GM13976 (cell line): ENCODE measurements around the gene LYST.
"Not testable (repeated sequence)": the region's sequence is repeated elsewhere in the genome, so short reads cannot be mapped to it uniquely, and the experiment has no call there.

Experiments used
- DNase-seq: peaks from one replicate; pipeline ENCODE4 v3.0.0; 2012; ENCODE audit warnings: low spot score
- in situ Hi-C: fragments of 300-500 bp; cut with MboI; formaldehyde crosslinking; loops from one replicate; pipeline ENCODE4 v1.12.0; 2022; ENCODE audit warnings: low sequenced_read_pairs, mixed read lengths, inconsistent platforms; ENCODE audit not compliant: unreplicated experiment
- TF ChIP-seq, protein P1 (sequence below): IDR thresholded peaks from 2 replicates; pipeline ENCODE4 v1.5.1; 2012; ENCODE audit warnings: borderline replicate concordance, mild to moderate bottlenecking; ENCODE audit not compliant: insufficient read depth; ENCODE audit errors: extremely low read depth, missing control alignments, control extremely low read depth

Gene LYST

DNA sequence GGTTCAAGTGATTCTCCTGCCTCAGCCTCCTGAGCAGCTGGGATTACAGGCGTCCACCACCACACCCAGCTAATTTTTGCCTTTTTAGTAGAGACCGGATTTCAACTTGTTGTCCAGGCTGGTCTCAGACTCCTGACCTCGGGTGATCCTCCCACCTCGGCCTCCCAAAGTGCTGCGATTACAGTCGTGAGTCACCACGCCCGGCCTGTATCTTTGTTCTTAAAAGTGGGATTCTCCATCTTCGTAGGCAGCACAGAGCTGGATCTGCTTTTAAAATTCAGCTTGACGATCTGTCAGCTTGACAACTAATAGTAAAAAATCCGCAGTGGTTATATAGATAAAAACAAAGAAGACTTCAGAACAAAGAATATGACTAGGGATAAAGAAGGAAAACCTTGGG lies 214.3 kb downstream of the LYST start:
- in situ Hi-C loops = no loop called here
- DNase-seq = no peak
- TF ChIP-seq, protein P1, sequence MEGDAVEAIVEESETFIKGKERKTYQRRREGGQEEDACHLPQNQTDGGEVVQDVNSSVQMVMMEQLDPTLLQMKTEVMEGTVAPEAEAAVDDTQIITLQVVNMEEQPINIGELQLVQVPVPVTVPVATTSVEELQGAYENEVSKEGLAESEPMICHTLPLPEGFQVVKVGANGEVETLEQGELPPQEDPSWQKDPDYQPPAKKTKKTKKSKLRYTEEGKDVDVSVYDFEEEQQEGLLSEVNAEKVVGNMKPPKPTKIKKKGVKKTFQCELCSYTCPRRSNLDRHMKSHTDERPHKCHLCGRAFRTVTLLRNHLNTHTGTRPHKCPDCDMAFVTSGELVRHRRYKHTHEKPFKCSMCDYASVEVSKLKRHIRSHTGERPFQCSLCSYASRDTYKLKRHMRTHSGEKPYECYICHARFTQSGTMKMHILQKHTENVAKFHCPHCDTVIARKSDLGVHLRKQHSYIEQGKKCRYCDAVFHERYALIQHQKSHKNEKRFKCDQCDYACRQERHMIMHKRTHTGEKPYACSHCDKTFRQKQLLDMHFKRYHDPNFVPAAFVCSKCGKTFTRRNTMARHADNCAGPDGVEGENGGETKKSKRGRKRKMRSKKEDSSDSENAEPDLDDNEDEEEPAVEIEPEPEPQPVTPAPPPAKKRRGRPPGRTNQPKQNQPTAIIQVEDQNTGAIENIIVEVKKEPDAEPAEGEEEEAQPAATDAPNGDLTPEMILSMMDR = no peak

DNA sequence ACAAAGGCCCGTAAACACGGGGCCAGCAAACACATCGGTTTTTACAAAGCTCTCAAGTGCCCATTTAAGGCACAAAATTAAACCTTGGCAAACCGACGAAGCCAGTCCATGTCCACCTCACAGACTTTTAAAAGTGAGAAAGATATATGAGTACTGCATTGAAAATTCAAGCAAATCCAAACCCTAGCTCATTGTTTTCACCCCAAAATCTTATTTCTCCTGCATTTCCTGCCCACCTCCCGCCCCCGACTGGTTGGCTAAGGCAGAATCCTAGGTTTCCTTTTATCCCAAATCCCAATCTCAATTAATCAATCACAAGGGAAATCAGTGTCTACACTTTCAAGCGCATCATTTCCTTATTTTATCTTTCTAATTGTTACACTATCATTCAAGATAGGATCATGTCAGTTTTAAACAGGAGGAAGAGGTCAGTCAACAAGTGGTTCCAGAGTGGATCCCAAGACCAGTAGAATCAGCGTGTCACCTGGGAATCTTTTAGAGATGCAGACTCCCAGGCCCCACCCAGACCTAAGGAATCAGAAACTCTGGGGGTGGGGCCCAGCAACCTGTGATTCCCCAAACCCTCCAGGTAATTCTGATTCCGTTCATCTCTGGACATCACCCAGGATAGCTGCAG lies 215.4 kb downstream of the LYST start:
- TF ChIP-seq, protein P1 = no peak
- DNase-seq = no peak
- in situ Hi-C loops = no loop called here

DNA sequence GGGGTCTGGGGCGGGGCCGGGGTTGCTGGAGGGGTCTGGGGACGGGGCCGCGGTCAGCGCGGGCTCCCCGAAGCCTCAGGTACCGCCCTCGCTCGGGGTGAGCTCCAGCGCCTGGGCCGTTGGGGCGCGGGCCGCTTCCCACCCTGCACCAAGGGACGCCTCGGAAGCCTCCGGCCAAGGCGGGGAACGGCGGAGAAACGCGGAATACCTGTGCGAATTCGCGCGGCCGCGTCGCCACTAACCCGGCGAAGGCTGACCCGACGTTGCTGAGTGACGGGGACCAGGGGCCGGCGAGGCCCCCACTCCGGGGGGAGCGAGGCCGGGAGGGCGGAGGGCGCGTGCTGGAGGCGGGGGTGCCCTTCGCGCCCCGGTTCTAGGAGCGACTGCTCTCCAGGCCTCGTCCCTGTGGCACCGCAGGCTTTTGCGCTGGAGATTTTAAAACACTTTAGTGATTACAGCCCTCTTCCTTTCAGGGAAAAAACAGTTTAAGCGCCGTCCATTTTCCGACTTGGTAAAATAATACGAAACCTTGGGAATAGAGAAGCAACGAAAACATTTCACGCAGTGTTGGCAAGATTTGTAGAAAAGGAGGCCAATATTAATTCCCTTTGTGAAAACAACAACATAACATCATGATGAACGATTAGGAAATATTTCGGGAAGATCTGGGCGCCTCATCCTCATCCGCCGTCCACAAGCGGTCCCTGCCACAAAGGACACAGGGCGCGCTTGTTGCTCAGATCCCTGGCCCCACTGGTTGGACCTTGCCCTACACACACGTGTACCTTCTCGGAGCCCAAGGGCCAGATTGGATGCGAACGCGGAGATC lies 216.2 kb downstream of the LYST start:
- in situ Hi-C loops = no loop called here
- TF ChIP-seq, protein P1 = no peak
- no peak for DNase-seq

DNA sequence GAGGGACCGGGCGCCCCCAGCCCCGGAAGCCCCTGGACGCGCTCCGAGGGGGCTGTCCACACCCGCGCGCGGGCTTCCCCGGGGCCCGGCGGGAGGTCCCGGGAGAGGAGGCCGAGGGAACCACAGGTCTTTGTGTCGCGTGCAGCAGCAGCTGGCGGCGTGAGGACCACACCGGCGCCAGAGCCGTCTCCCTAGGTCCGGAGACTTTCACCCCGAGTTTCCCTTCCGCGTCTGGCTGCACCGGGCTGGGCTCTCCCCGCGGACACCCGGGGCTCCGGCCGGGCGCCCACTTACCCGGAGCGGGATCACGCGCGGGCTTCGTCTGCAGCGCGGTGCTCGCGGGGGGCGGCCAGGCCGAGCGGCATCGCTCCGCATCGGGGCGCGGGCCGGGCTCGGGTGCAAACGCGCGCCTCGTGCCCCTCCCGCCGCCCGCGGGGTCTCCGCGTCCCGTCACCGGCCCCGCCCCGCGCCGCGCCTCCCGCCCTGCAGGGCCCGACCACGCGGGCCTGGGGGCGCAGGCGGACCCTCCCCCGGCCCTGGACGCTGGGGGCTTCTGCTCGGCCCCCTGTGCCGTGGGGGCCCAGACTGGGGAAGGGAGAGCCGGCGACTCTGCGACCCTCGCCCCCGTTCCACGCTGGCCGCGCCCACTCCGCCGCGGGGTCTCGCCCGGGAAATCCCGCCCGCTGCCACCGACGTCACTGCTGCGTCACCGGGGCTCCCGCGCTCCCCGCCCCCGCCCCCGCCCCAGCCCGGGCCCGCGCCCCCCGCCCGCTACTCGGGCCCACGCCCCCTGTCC lies 217.1 kb downstream of the LYST start, which contains the start of gene GNG4:
GNG4 (minus strand) TSS at position 417 of the 796 bp plus-strand sequence. CDS start 65,946 bp downstream, outside the sequence.
- peak; percentile 74 for DNase-seq
- in situ Hi-C loops = no loop called here
- TF ChIP-seq, protein P1 = no peak

DNA sequence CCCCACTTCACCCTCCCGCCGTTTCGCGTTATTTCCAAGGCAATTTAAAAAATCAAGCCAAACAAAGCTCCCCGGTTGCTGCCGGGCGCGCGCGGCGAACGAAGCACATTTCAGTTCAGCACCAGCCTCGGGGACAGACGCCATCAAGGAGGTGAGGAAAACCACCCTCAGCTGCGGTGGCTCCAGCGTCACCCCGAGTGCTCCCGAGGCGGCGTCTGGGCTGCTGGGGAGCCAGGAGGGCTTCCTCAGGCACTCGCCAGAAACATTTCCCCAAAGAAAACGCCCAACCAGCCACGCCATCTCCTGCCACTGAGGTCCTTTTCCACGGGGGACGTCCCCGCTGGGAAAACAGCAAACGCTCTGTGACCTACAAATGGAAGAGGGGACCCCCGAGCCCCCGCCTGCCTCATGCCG lies 217.7 kb downstream of the LYST start:
- DNase-seq = peak; percentile 84
- in situ Hi-C loops = no loop called here
- TF ChIP-seq, protein P1 = no peak

DNA sequence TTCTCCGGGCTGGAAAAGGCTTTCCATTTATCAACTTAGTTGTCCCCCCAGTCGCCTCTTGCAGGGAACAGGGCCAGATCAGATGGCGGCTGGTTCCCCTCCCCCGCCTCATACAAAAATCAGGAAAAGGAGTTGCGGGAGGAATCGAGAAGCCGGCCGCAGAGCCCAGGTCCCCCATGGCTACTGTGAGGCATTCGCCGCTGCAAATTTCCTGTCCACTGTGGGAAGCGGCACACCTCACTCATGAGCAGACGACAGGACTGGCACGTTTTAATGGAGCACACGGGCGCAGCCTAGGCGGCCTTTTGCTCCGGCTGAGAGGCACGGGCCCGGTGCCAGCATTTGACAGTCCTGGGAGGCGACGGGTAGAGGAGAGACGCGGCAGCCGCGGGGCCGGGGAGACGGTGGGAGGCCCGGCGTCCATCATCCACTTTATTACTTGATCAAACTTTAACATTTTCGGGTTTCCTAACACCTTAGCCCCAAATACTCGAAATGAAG lies 218.2 kb downstream of the LYST start:
- TF ChIP-seq, protein P1 = no peak
- in situ Hi-C loops = no loop called here
- DNase-seq = no peak

DNA sequence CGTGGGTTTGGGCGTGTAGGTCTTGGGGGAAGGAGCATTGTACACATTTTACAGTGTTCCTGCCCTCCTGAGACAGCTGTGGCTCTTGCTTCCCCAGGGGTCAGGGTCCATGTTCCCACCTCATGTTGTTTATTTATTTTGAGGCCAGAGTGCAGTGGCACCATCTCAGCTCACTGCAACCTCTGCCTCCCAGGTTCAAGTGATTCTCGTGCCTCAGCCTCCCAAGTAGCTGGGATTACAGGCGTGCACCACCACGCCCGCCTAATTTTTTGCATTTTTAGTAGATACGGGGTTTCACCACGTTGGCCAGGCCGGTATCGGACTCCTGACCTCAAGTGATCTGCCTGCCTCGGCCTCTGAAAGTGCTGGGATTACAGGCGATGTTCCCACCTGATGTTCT lies 219.2 kb downstream of the LYST start:
- in situ Hi-C loops, DNase-seq: not testable (repeated sequence)
